Stimulated activated CD4-positive, alpha-beta T cell treated with anti-CD3 and anti-CD28 coated beads, TNF-alpha, amount 100 ng/mL, for 1 hour (primary cell): ENCODE data around the gene SRSF4.

Source experiments
- DNase-seq, 3 donors: peaks; one replicate each; pipeline ENCODE4 v3.0.0-alpha.2; 2020; ENCODE audit warnings: low read depth in 3 of 3, low spot score in 1 of 3

SRSF4 gene

GRCh38 chr1:29099286-29099685 lies 82.4 kb downstream of the SRSF4 start:
- no peak for DNase-seq
